SJCRH30 (cell line): Measurements from ENCODE around the gene SEMA3A. TPM values are rescaled to one million over a fixed set of nuclear protein-coding genes. Genes with fewer than 3 reads are reported as not detected.

ENCODE experiments used
- DNase-seq, 2 experiments: peaks; one replicate each; pipeline ENCODE4 v3.0.0-alpha.2; 2015 to 2020
- H3K27ac ChIP-seq: fragments of 250-450 bp; sonication (Bioruptor Pico); 2 replicates; pipeline ENCODE4 v1.5.1; 2020; ENCODE audit warnings: mild to moderate bottlenecking, moderate library complexity
- H3K27me3 ChIP-seq: fragments of 250-450 bp; sonication (Bioruptor Pico); 2 replicates; pipeline ENCODE4 v1.5.1; 2020; ENCODE audit warnings: mild to moderate bottlenecking, moderate library complexity
- H3K36me3 ChIP-seq: fragments of 250-450 bp; sonication (Bioruptor Pico); 2 replicates; pipeline ENCODE4 v1.5.1; 2020; ENCODE audit warnings: mild to moderate bottlenecking, moderate library complexity
- H3K4me1 ChIP-seq: fragments of 250-450 bp; sonication (Bioruptor Pico); 2 replicates; pipeline ENCODE4 v1.5.1; 2020; ENCODE audit warnings: mild to moderate bottlenecking, moderate library complexity
- H3K4me3 ChIP-seq: fragments of 250-450 bp; sonication (Bioruptor Pico); 2 replicates; pipeline ENCODE4 v1.5.1; 2020; ENCODE audit warnings: mild to moderate bottlenecking, moderate library complexity
- H3K9me3 ChIP-seq: fragments of 250-450 bp; sonication (Bioruptor Pico); replicated peaks from 2 replicates; pipeline ENCODE4 v1.5.1; 2020; ENCODE audit warnings: mild to moderate bottlenecking, moderate library complexity
- total RNA-seq: library from RNA; depleted of rRNA; stranded (reverse); fragments of >200 nt; shearing (Covaris generic); gene quantifications from 2 replicates; pipeline ENCODE4 v1.2.3, GENCODE V29; 2014

SEMA3A gene
- total RNA-seq, 1 experiment from 2014 or later = 19.4 TPM

- DNase-seq = no peak
- 0 out of 2 replicates have a peak, but pooled peaks cover 2% of the 10 kb centered on the region for H3K36me3 ChIP-seq
- no peak overlapping the region for H3K4me3 ChIP-seq
- no peaks in the 10 kb centered on the region; the same call in 1 of the 2 replicates for H3K4me1 ChIP-seq
- no peak overlapping the region for H3K27ac ChIP-seq
- no peaks in the 10 kb centered on the region for H3K27me3 ChIP-seq
- H3K9me3 ChIP-seq = no peaks in the 10 kb centered on the region
Observed at GRCh38 chr7:84102213-84102612, 92.4 kb downstream of the SEMA3A start.

- DNase-seq = no peak
- no peak overlapping the region for H3K27ac ChIP-seq
- no peaks in the 10 kb centered on the region; the same call in 1 of the 2 replicates for H3K4me1 ChIP-seq
- no peaks in the 10 kb centered on the region for H3K27me3 ChIP-seq
- no peak overlapping the region for H3K4me3 ChIP-seq
- 0 out of 2 replicates have a peak, but pooled peaks cover 2% of the 10 kb centered on the region for H3K36me3 ChIP-seq
- H3K9me3 ChIP-seq = no peaks in the 10 kb centered on the region
Observed at GRCh38 chr7:84100866-84101265, 93.7 kb downstream of the SEMA3A start.

GRCh38 chr7:84095971-84096370 is 98.6 kb downstream of the SEMA3A start:
- no peak for DNase-seq
- Histone ChIP-seq H3K4me1 (no peaks in the 10 kb centered on the region), H3K36me3 (no peaks in the 10 kb centered on the region), H3K27me3 (no peaks in the 10 kb centered on the region), H3K9me3 (no peaks in the 10 kb centered on the region), H3K4me3 (no peak overlapping the region), H3K27ac (no peak overlapping the region)

- Histone ChIP-seq H3K4me1 (no peaks in the 10 kb centered on the region), H3K4me3 (no peak overlapping the region), H3K27ac (no peak overlapping the region), H3K9me3 (no peaks in the 10 kb centered on the region), H3K36me3 (no peaks in the 10 kb centered on the region; the same call in 1 of the 2 replicates), H3K27me3 (no peaks in the 10 kb centered on the region)
- no peak for DNase-seq
Observed at GRCh38 chr7:84092207-84092606, 102.4 kb downstream of the SEMA3A start.

- no peak for DNase-seq
- H3K9me3 ChIP-seq = no peaks in the 10 kb centered on the region
- H3K27me3 ChIP-seq = no peaks in the 10 kb centered on the region
- H3K36me3 ChIP-seq = no peaks in the 10 kb centered on the region; the same call in 1 of the 2 replicates
- no peak overlapping the region for H3K27ac ChIP-seq
- no peak overlapping the region for H3K4me3 ChIP-seq
- H3K4me1 ChIP-seq = no peaks in the 10 kb centered on the region
Observed at GRCh38 chr7:84091318-84091717, 103.3 kb downstream of the SEMA3A start.

GRCh38 chr7:84088802-84089201 is 105.8 kb downstream of the SEMA3A start:
- Histone ChIP-seq H3K4me1 (peaks cover 17% of the 10 kb centered on the region), H3K4me3 (no peak overlapping the region), H3K27me3 (no peaks in the 10 kb centered on the region), H3K27ac (no peak overlapping the region), H3K9me3 (no peaks in the 10 kb centered on the region), H3K36me3 (no peaks in the 10 kb centered on the region; the same call in 1 of the 2 replicates)
- no peak for DNase-seq

- Histone ChIP-seq H3K9me3 (no peaks in the 10 kb centered on the region), H3K4me3 (no peak overlapping the region), H3K27ac (peak overlapping the region; percentile 4; the same call in 1 of the 2 replicates), H3K4me1 (peaks cover 17% of the 10 kb centered on the region), H3K27me3 (no peaks in the 10 kb centered on the region), H3K36me3 (no peaks in the 10 kb centered on the region; the same call in 1 of the 2 replicates)
- peak in 1 of 2 experiments; percentile 14 for DNase-seq
Observed at GRCh38 chr7:84085998-84086397, 108.6 kb downstream of the SEMA3A start.

GRCh38 chr7:84085147-84085546 is 109.4 kb downstream of the SEMA3A start:
- peak; percentile 41 to 77 for DNase-seq

GRCh38 chr7:84083846-84084245 is 110.7 kb downstream of the SEMA3A start:
- H3K36me3 ChIP-seq = no peaks in the 10 kb centered on the region
- H3K27me3 ChIP-seq = no peaks in the 10 kb centered on the region
- peaks cover 17% of the 10 kb centered on the region for H3K4me1 ChIP-seq
- no peaks in the 10 kb centered on the region for H3K9me3 ChIP-seq
- H3K27ac ChIP-seq = no peak overlapping the region
- no peak for DNase-seq
- H3K4me3 ChIP-seq = no peak overlapping the region

More at GRCh38 chr7:84085147-84085546, 109.4 kb downstream of the SEMA3A start:
- Histone ChIP-seq H3K36me3 (no peaks in the 10 kb centered on the region; the same call in 1 of the 2 replicates), H3K9me3 (no peaks in the 10 kb centered on the region), H3K27ac (no peak overlapping the region), H3K4me1 (peaks cover 17% of the 10 kb centered on the region), H3K4me3 (no peak overlapping the region), H3K27me3 (no peaks in the 10 kb centered on the region)

GRCh38 chr7:84081973-84082522 is 112.5 kb downstream of the SEMA3A start:
- H3K27ac ChIP-seq = no peak overlapping the region
- H3K36me3 ChIP-seq = no peaks in the 10 kb centered on the region
- peaks cover 17% of the 10 kb centered on the region for H3K4me1 ChIP-seq
- H3K4me3 ChIP-seq = no peak overlapping the region
- no peaks in the 10 kb centered on the region for H3K9me3 ChIP-seq
- H3K27me3 ChIP-seq = no peaks in the 10 kb centered on the region
- DNase-seq = no peak

GRCh38 chr7:84077336-84077735 is 117.3 kb downstream of the SEMA3A start:
- Histone ChIP-seq H3K36me3 (no peaks in the 10 kb centered on the region), H3K4me1 (peaks cover 7% of the 10 kb centered on the region), H3K27ac (no peak overlapping the region), H3K27me3 (no peaks in the 10 kb centered on the region), H3K9me3 (no peaks in the 10 kb centered on the region), H3K4me3 (no peak overlapping the region)
- DNase-seq = no peak

GRCh38 chr7:84076219-84076618 is 118.4 kb downstream of the SEMA3A start:
- no peaks in the 10 kb centered on the region for H3K27me3 ChIP-seq
- no peaks in the 10 kb centered on the region for H3K9me3 ChIP-seq
- no peaks in the 10 kb centered on the region for H3K36me3 ChIP-seq
- no peak overlapping the region for H3K4me3 ChIP-seq
- H3K4me1 ChIP-seq = peaks cover 7% of the 10 kb centered on the region
- H3K27ac ChIP-seq = no peak overlapping the region
- DNase-seq = no peak

- Histone ChIP-seq H3K27ac (no peak overlapping the region), H3K27me3 (no peaks in the 10 kb centered on the region), H3K4me3 (no peak overlapping the region), H3K36me3 (no peaks in the 10 kb centered on the region), H3K4me1 (peaks cover 7% of the 10 kb centered on the region), H3K9me3 (no peaks in the 10 kb centered on the region)
- no peak for DNase-seq
Observed at GRCh38 chr7:84073186-84073875, 121.3 kb downstream of the SEMA3A start.

GRCh38 chr7:84070770-84071169 is 123.8 kb downstream of the SEMA3A start:
- Histone ChIP-seq H3K36me3 (no peaks in the 10 kb centered on the region), H3K27me3 (no peaks in the 10 kb centered on the region), H3K4me3 (no peak overlapping the region), H3K27ac (no peak overlapping the region), H3K9me3 (no peaks in the 10 kb centered on the region), H3K4me1 (no peaks in the 10 kb centered on the region)
- DNase-seq = no peak

GRCh38 chr7:84069999-84070500 is 124.5 kb downstream of the SEMA3A start:
- DNase-seq = no peak
- H3K4me1 ChIP-seq = no peaks in the 10 kb centered on the region
- no peaks in the 10 kb centered on the region for H3K36me3 ChIP-seq
- no peaks in the 10 kb centered on the region for H3K9me3 ChIP-seq
- H3K27ac ChIP-seq = no peak overlapping the region
- H3K27me3 ChIP-seq = no peaks in the 10 kb centered on the region
- H3K4me3 ChIP-seq = no peak overlapping the region
